ENCODE results near the gene HIGD1C.

Gene HIGD1C

GRCh38 chr12:50971946-50972345, 19.6 kb downstream of the HIGD1C start:
- no peak for DNase-seq
- in situ Hi-C loops (cut with HindIII; ENCODE audit: low pct_ligation_motif_present, low pct_unique_long_range_greater_than_20kb, low sequenced_read_pairs), result no loop called here

GRCh38 chr12:50979369-50980052, 27.2 kb downstream of the HIGD1C start:
- DNase-seq, result no peak
- in situ Hi-C loops (cut with HindIII; ENCODE audit: low pct_ligation_motif_present, low pct_unique_long_range_greater_than_20kb, low sequenced_read_pairs), result no loop called here

- DNase-seq, result no peak
- in situ Hi-C loops (cut with HindIII; ENCODE audit: low pct_ligation_motif_present, low pct_unique_long_range_greater_than_20kb, low sequenced_read_pairs), result no loop called here
Observed at GRCh38 chr12:50980545-50980944, 28.2 kb downstream of the HIGD1C start.

- no peak for DNase-seq
- in situ Hi-C loops (cut with HindIII; ENCODE audit: low pct_ligation_motif_present, low pct_unique_long_range_greater_than_20kb, low sequenced_read_pairs), result no loop called here
Observed at GRCh38 chr12:50981319-50982239, 29.2 kb downstream of the HIGD1C start.

GRCh38 chr12:50984586-50985298, 32.4 kb downstream of the HIGD1C start:
- in situ Hi-C loops (cut with HindIII; ENCODE audit: low pct_ligation_motif_present, low pct_unique_long_range_greater_than_20kb, low sequenced_read_pairs), result no loop called here

GRCh38 chr12:50985322-50985721, 33.0 kb downstream of the HIGD1C start:
- DNase-seq, result no peak
- in situ Hi-C loops (cut with HindIII; ENCODE audit: low pct_ligation_motif_present, low pct_unique_long_range_greater_than_20kb, low sequenced_read_pairs), result no loop called here

More at GRCh38 chr12:50984586-50985298, 32.4 kb downstream of the HIGD1C start:
- DNase-seq, result no peak

DNA sequence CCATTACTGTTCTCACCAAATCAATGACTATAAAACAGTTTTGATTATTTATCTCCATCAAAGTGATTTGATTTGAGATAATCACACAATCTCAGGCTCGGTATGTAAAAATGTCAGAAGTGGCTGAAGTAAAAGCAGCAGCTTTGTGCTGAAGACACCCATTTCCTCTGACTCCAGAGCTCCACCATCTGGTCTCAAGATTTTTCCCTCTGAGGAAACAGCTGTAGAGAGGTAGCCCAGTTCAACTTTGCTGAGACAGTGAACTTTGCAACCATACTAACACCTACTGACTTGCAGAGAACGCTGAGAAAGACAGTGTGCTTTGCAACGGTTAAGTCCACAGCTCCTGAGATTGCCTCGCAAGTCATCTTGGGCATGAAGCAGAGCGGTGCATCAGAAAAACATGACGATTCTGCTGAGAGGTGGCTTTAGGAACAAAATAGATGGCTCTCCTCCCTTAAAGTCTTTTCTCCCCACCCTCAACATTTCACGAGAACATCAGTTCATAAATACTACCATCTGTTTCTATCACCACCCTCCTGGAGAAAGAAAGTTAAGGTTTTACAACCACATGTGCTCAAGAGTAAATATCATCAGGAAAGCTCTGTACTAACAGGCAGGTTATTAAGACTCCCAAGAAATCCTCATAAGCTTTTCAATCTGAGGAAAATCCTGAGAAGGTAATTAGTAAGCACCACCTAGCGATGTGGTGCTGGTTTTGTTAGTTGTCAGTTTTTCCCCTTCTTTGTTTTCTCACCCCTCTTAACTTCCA, 34.8 kb downstream of the HIGD1C start:
- in situ Hi-C loops (cut with HindIII; ENCODE audit: low pct_ligation_motif_present, low pct_unique_long_range_greater_than_20kb, low sequenced_read_pairs), result no loop called here
- DNase-seq, result peak; percentile 62

DNA sequence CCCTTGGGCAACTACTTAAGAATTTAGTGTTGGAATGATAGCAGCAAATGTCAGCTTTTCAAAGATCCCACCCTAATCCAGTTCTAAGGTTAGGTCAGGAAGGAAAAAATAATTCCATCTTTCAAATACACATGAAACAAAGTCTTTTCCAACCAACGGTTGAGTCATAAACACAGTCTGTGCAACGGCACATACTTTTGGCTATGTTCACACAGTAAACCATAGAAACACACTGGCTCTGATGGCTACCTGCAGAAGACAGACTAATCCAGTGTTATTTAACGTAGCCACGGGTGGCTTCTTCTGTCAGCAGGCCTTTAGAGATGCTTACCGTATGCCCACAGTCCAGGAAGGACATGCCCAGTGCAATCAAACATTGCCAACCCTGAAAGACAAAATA, 35.7 kb downstream of the HIGD1C start:
- DNase-seq, result no peak
- in situ Hi-C loops (cut with HindIII; ENCODE audit: low pct_ligation_motif_present, low pct_unique_long_range_greater_than_20kb, low sequenced_read_pairs), result no loop called here

GRCh38 chr12:50988871-50989270, 36.5 kb downstream of the HIGD1C start:
- no peak for DNase-seq
- in situ Hi-C loops (cut with HindIII; ENCODE audit: low pct_ligation_motif_present, low pct_unique_long_range_greater_than_20kb, low sequenced_read_pairs), result no loop called here

DNA sequence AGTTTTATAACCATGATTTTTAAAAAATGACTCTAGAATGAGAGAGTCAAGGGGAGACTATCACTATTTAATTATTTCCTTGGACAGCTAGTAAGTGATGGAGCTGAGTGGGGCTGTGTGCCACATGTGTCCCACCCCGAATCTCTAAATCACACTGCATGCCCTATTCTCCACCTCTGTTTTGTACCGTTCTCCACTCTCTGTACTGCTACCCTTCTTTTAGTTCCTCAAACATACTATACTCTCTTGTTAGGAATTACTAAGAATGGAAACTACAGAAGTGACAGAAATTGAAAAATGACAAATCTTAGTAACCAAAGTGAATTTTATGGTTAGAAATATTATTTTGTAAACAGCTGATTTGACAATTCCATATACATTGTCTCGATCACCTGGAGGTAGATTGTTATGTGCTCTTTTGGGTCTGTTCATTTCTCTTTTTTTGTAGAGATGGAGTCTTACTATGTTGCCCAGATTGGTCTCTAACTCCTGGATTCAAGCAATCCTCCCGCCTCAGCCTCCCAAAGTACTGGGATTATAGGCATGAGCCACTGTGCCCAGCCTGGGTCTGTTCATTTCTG, 37.9 kb downstream of the HIGD1C start:
- in situ Hi-C loops (cut with HindIII; ENCODE audit: low pct_ligation_motif_present, low pct_unique_long_range_greater_than_20kb, low sequenced_read_pairs), result no loop called here
- no peak for DNase-seq

GRCh38 chr12:50990791-50991190, 38.4 kb downstream of the HIGD1C start:
- in situ Hi-C loops (cut with HindIII; ENCODE audit: low pct_ligation_motif_present, low pct_unique_long_range_greater_than_20kb, low sequenced_read_pairs), result no loop called here
- no peak for DNase-seq

DNA sequence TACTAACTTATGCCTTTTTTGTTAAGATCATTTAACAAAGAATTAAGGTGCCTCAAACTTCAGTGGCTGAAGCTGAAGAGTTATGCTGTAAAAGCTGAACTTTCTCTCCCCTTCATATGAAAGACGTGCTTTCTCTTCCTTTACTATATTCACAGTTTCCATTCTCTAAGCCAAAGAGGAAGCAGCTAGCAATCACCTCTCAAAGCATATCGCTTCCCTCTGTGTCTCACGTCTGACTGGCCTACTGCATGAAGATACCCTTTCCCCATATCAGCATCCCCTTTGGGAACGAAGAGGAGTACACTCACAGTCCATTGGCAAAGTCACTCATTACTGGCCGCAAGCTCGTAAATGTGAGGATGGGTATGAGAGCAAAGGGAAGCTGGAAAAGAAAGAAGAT, 38.9 kb downstream of the HIGD1C start:
- no peak for DNase-seq
- in situ Hi-C loops (cut with HindIII; ENCODE audit: low pct_ligation_motif_present, low pct_unique_long_range_greater_than_20kb, low sequenced_read_pairs), result no loop called here

DNA sequence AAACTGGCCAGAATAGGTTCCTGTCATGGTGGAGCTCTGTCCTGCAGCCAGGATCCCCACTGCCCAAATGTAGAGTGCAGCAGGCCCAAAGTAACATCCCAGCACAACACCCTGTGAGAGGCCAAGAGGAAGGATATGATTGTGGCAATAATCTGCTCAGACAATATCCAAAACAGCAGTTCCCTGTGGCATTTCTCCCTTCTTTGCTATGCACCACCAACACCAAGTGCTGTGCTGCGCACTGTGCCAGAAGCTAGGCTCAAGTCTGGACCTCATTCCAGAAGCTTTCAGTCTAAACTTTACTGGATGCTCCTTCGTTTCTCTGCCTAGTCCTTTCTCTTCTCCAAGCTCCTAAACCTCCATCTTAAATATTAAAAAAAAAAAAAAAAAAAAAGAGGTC, 40.5 kb downstream of the HIGD1C start:
- in situ Hi-C loops (cut with HindIII; ENCODE audit: low pct_ligation_motif_present, low pct_unique_long_range_greater_than_20kb, low sequenced_read_pairs), result no loop called here
- peak; percentile 49 for DNase-seq

DNA sequence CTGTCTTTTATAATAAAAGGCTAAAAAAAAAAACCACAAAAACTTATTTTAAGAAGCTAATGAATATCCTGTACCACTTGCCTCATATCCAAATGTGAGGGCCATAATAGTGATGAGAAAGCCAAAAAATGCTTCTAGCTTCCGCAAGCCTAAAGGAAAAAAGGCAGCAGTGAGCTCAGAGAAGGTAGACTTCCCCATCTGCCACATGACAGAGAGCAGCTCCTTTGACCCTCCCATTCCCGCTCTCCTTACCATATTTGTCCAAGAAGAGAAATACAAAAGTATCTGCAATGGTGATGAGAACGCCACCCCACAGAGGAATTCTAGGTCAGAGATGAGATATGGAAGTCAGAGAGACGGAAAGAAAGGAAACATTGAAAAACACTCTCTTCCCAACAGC, 46.7 kb downstream of the HIGD1C start:
- in situ Hi-C loops (cut with HindIII; ENCODE audit: low pct_ligation_motif_present, low pct_unique_long_range_greater_than_20kb, low sequenced_read_pairs), result no loop called here
- no peak for DNase-seq

DNA sequence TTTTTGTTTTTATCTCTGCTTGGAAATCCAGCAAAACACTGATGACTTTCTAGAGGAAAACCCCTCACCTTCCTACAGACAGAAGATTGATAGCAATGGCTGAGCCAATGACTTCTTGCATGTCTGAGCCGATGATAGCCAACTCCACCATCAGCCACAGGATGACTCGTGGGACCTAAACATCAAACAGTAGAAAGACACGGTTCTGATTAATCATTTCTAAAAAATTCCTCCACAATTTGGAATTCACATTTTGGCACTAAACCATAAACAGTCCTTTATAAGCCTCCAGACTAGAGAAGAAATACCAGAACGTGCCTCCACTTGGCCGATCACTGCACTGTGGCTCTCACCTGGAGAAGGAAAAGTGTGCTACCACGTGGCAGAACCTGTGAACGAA, 47.9 kb downstream of the HIGD1C start:
- peak; percentile 73 for DNase-seq
- in situ Hi-C loops (cut with HindIII; ENCODE audit: low pct_ligation_motif_present, low pct_unique_long_range_greater_than_20kb, low sequenced_read_pairs), result no loop called here

GRCh38 chr12:51001799-51002198, 49.5 kb downstream of the HIGD1C start:
- no peak for DNase-seq
- in situ Hi-C loops (cut with HindIII; ENCODE audit: low pct_ligation_motif_present, low pct_unique_long_range_greater_than_20kb, low sequenced_read_pairs), result no loop called here

DNA sequence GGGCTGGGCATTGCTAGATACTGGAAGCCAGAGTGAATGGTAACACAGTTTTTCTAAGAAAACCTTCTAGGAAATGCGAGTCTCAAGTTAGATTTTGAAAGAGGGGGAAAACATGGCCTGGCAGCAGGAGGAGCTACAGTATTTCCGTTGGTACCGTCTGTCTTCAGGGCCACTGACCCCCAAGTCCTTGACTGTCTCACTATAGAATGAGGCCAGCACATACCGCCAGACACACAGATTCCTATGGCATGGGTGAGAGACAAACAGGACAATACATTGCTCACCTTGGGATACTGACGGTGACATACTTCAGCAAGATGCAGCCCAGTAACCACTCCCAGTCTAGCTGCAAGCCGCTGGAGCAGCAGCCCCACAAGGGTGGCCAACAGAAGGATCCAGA, 52.2 kb downstream of the HIGD1C start:
- in situ Hi-C loops (cut with HindIII; ENCODE audit: low pct_ligation_motif_present, low pct_unique_long_range_greater_than_20kb, low sequenced_read_pairs), result no loop called here

GRCh38 chr12:51005030-51005429, 52.7 kb downstream of the HIGD1C start:
- in situ Hi-C loops (cut with HindIII; ENCODE audit: low pct_ligation_motif_present, low pct_unique_long_range_greater_than_20kb, low sequenced_read_pairs), result no loop called here
- DNase-seq, result no peak

More for the DNA sequence above, 52.2 kb downstream of the HIGD1C start:
- no peak for DNase-seq
